AG09319 (cell line): ENCODE data around the gene CELF4.

Experiments used
- DNase-seq: peaks from one replicate; pipeline ENCODE4 v3.0.0-alpha.2; 2010; ENCODE audit warnings: low read depth; ENCODE audit errors: extremely low read depth
- TF ChIP-seq, protein P1 (sequence below): IDR thresholded peaks from 2 replicates; pipeline ENCODE4 v1.5.1; 2011; ENCODE audit warnings: low read depth, mild to moderate bottlenecking, inconsistent platforms, low read length, moderate library complexity

CELF4 gene

DNA sequence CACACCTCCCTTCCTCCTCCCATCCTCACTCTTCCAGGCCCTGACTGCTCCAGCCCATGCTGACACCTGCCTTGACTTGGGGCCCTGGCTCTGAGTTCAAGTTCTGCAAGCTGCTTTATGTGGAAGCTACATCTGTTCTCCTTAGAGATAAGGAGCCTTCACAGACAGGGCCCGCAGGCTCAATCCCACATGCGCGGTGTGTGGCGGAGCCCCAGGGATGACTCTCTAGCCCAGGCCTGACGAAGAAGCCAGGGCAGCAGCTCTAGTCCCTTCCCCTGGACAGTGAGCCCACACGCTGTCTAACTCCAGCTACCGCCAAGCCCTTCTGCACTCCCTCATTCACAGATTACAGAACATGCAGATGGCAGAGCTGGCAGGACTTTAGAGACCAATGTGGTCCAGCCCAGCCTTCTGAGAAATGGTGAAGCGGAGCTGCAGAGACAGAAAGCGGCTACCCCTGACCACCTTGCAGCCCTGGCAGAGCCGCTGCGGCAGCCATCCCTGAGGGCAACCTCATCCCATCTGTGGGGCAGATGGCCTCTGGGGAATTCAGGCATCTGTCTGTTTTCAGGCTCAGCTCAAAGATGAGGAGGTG is 304.3 kb downstream of the CELF4 start:
- TF ChIP-seq, protein P1, sequence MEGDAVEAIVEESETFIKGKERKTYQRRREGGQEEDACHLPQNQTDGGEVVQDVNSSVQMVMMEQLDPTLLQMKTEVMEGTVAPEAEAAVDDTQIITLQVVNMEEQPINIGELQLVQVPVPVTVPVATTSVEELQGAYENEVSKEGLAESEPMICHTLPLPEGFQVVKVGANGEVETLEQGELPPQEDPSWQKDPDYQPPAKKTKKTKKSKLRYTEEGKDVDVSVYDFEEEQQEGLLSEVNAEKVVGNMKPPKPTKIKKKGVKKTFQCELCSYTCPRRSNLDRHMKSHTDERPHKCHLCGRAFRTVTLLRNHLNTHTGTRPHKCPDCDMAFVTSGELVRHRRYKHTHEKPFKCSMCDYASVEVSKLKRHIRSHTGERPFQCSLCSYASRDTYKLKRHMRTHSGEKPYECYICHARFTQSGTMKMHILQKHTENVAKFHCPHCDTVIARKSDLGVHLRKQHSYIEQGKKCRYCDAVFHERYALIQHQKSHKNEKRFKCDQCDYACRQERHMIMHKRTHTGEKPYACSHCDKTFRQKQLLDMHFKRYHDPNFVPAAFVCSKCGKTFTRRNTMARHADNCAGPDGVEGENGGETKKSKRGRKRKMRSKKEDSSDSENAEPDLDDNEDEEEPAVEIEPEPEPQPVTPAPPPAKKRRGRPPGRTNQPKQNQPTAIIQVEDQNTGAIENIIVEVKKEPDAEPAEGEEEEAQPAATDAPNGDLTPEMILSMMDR, result no peak
- DNase-seq, result no peak

DNA sequence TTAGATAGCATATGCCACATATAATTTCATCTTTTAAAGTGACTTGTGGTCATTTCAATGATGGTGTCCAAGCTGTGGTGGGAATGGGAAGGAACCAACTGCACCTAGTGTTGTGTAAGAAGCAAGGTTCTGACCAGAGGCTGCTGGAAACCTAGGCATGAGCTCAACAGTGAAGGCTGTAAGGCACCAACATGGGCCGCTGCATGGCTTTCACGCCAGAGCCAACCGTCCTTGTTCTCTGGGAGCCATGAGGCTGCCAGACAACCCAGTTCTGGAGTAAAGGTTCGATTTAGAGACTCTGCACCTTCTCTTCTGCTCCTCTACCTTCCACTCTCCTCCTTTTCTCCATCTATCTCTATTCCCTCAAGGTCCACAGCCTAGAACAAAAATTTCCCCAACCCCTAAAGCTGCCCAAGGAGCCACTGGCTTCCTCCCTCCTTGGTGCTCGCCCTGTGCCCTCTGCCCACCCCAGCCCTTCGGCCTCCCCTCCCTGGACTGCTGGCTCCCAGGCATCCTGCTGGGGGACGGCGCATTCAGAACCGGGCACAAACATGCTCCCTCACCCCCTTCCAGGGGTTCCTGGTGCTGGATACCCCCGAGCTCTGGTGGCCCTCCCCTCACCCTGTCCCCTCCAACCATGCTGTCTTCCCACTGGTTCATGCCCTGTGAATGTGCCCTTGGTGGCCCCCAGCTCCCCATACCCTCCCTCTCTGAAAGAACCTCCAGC is 305.1 kb downstream of the CELF4 start:
- no peak for DNase-seq

DNA sequence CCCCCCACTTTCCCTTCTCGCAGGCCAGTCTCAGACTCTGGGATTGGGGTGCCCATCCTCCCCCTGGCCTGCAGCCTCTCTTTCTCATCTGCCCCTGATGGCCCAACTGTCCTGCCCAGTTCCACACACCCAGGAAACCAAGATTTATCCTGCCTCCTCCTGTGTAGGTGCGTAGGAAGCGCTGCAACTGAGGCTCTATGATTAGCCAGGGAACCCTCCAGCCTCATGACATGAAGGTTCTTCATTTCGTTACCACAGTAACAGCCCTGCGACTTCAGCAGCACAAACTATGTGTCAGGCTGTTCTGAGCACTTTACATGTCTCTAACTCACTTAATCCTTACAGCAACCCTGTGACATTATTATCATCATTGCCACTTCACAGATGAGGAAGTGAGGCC is 305.9 kb downstream of the CELF4 start:
- TF ChIP-seq, protein P1, result no peak

More for the DNA sequence above, 305.1 kb downstream of the CELF4 start:
- TF ChIP-seq, protein P1, result no peak

DNA sequence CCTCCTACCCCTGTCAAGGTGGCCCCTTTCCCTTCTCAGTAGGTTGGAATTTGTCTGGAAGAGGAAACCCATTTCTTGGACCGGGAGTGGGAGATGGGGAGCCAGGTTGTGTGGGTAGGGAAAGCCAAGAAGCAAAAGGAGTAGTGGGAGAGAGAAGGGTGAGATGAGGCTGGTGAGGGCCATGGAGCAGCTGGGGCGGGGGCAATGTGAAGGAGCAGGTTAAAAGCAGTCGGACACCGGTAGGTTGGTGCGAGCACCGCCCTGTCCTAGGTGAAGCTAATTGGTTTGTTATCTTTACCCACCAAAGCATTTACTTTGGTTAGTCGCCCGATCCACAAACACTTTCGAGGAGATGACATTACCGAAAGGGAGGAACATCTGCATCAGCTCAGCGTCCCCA is 306.8 kb downstream of the CELF4 start:
- no peak for DNase-seq
- TF ChIP-seq, protein P1, result no peak

More for the DNA sequence above, 305.9 kb downstream of the CELF4 start:
- no peak for DNase-seq

DNA sequence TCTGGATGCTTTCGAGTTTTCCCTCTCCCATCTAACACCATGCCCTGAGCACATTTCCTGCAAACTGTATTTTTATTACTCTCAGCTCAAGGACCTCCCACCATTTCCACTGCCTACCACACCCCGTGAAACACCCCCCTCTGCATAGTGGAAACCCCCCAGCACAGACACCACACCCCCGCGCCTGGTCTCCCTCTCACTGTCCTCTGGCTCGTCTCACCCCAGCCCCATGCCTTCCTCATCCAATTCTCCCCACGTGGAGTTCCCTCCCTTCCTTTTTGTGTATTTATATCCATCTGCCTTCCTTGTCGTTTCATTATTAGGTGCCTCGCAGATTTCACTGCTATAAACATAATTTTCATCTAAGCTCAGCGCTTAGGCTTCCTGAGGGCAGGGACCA is 307.5 kb downstream of the CELF4 start:
- no peak for DNase-seq
- TF ChIP-seq, protein P1, result no peak

DNA sequence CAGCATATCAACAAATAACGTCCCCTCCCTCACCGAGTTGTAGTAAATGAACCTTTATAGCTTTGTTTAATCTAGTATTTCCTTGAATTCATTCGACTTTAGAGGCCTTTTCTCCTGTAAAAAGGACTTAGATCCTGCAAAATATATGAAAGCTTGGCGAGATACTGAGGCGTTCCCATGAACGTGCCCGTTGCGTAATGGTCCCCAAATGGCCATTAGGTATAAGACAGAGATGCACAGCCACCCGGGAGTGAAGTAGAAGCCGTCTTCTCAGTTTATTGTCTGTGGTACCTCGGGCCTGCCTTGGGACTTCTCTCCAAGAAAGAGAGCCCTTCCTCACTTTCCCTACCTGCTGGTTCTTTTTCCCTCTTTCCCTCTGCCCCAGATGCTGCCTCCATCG is 310.6 kb downstream of the CELF4 start:
- TF ChIP-seq, protein P1, result no peak
- no peak for DNase-seq

DNA sequence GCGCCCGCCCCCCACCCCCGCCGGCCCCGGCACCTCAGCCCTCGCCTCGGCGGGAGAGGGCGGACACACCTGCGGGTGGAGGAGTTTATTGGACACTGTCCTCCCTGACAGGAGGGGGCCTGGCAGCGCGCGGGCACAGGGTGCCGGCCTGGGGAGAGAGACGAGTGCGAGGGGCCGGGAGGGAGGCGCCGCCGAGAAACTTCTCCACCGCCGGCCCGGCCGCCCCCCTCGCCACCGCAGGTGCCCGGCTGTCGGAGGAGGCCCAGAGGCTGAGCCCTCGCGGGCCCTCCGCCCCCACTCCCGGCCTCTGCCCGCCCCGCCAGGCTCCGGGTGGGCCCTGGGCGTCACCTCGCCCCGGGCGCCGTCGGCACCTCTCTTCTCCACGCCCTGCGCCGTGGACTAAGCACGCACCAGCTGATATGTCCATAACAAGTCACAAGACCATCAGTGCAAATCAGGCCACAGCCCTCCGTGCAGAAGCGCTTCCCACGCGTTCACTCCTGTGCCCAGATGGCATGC is 311.3 kb downstream of the CELF4 start:
- TF ChIP-seq, protein P1, result no peak
- DNase-seq, result no peak
